ENCODE data around the gene GALNT15. TPM values are rescaled to one million over a fixed set of nuclear protein-coding genes. Genes with fewer than 3 reads are reported as not detected.

The GALNT15 gene
- total RNA-seq, 1 donor from 2014 or later: 0.08 TPM

- Mint-ChIP-seq H3K27ac (ENCODE audit: unreplicated experiment) (no peak overlapping the region), H3K4me3 (ENCODE audit: unreplicated experiment) (no peak overlapping the region), H3K4me1 (ENCODE audit: unreplicated experiment) (no peaks in the 10 kb centered on the region), H3K9me3 (ENCODE audit: unreplicated experiment) (no peaks in the 10 kb centered on the region), H3K27me3 (ENCODE audit: unreplicated experiment) (no peaks in the 10 kb centered on the region), H3K36me3 (ENCODE audit: low read depth, unreplicated experiment) (peaks cover 4% of the 10 kb centered on the region)
- no peak for DNase-seq (ENCODE audit: low spot score)
- no peak for TF ChIP-seq CTCF (IDR thresholded peaks at IDR 0.05; ENCODE audit: unreplicated experiment)
These were observed 24.2 kb upstream of the GALNT15 start for GRCh38 chr3:16150285-16150684.

DNA sequence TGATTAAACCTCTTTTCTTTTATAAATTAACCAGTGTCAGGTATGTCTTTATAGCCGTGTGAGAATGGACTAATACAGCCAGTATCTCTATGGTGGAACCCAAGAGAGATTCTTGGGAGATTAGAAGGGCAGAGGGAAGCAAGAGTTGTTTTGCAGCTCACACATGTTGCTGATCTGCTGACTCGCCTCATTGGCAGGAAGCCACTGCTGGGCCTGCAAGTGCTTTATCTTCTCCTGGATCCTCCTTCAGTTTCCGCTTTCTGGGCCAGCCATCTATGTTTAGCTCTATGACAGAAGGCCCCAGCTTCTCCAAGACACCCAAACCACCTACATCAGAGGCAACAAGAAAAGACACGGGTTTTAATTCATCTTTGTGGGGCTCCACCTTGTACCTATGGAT, 23.4 kb upstream of the GALNT15 start:
- Mint-ChIP-seq H3K27ac (ENCODE audit: unreplicated experiment) (no peak overlapping the region), H3K4me3 (ENCODE audit: unreplicated experiment) (no peak overlapping the region), H3K36me3 (ENCODE audit: low read depth, unreplicated experiment) (peaks cover 4% of the 10 kb centered on the region), H3K4me1 (ENCODE audit: unreplicated experiment) (no peaks in the 10 kb centered on the region), H3K9me3 (ENCODE audit: unreplicated experiment) (no peaks in the 10 kb centered on the region), H3K27me3 (ENCODE audit: unreplicated experiment) (no peaks in the 10 kb centered on the region)
- TF ChIP-seq CTCF (IDR thresholded peaks at IDR 0.05; ENCODE audit: unreplicated experiment): no peak
- no peak for DNase-seq (ENCODE audit: low spot score)

GRCh38 chr3:16168211-16168610, 6.3 kb upstream of the GALNT15 start:
- no peak overlapping the region for H3K27ac Mint-ChIP-seq (ENCODE audit: unreplicated experiment)
- peaks cover 13% of the 10 kb centered on the region for H3K36me3 Mint-ChIP-seq (ENCODE audit: low read depth, unreplicated experiment)
- H3K27me3 Mint-ChIP-seq (ENCODE audit: unreplicated experiment): no peaks in the 10 kb centered on the region
- no peaks in the 10 kb centered on the region for H3K4me1 Mint-ChIP-seq (ENCODE audit: unreplicated experiment)
- no peak for TF ChIP-seq CTCF (IDR thresholded peaks at IDR 0.05; ENCODE audit: unreplicated experiment)
- no peak for DNase-seq (ENCODE audit: low spot score)
- no peak overlapping the region for H3K4me3 Mint-ChIP-seq (ENCODE audit: unreplicated experiment)
- no peaks in the 10 kb centered on the region for H3K9me3 Mint-ChIP-seq (ENCODE audit: unreplicated experiment)

DNA sequence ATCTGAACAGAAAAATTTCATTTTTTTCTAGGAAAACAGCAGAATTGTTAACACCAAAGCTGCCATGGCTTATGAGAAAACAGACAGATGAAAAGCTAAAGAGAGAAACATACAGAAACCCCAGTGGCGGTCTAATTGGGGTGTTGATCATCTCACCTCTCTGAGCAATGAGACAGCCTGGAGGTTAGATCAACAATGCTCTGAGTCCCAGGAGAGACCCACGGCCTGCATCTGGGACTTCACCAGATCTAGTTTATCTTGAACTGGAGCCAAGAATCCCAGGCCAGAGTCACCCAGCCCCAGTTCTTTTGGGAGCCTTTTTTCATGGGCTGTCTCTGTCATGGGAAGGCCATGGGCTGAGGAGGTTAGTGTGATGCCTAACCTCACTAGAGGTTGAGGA, 3.5 kb upstream of the GALNT15 start:
- Mint-ChIP-seq H3K9me3 (ENCODE audit: unreplicated experiment) (no peaks in the 10 kb centered on the region), H3K36me3 (ENCODE audit: low read depth, unreplicated experiment) (peaks cover 5% of the 10 kb centered on the region), H3K27me3 (ENCODE audit: unreplicated experiment) (no peaks in the 10 kb centered on the region), H3K27ac (ENCODE audit: unreplicated experiment) (no peak overlapping the region), H3K4me3 (ENCODE audit: unreplicated experiment) (no peak overlapping the region), H3K4me1 (ENCODE audit: unreplicated experiment) (no peaks in the 10 kb centered on the region)
- no peak for DNase-seq (ENCODE audit: low spot score)
- no peak for TF ChIP-seq CTCF (IDR thresholded peaks at IDR 0.05; ENCODE audit: unreplicated experiment)

GRCh38 chr3:16171825-16172224, 2.7 kb upstream of the GALNT15 start:
- no peak overlapping the region for H3K27ac Mint-ChIP-seq (ENCODE audit: unreplicated experiment)
- H3K36me3 Mint-ChIP-seq (ENCODE audit: low read depth, unreplicated experiment): peaks cover 5% of the 10 kb centered on the region
- no peaks in the 10 kb centered on the region for H3K9me3 Mint-ChIP-seq (ENCODE audit: unreplicated experiment)
- TF ChIP-seq CTCF (IDR thresholded peaks at IDR 0.05; ENCODE audit: unreplicated experiment): no peak
- H3K4me3 Mint-ChIP-seq (ENCODE audit: unreplicated experiment): no peak overlapping the region
- no peaks in the 10 kb centered on the region for H3K27me3 Mint-ChIP-seq (ENCODE audit: unreplicated experiment)
- no peaks in the 10 kb centered on the region for H3K4me1 Mint-ChIP-seq (ENCODE audit: unreplicated experiment)
- no peak for DNase-seq (ENCODE audit: low spot score)

Data from endothelial cell (in vitro differentiated cells).